ENCODE results near the gene EHMT1.
"Not testable (repeated sequence)": the region's sequence is repeated elsewhere in the genome, so short reads cannot be mapped to it uniquely, and the experiment has no call there.

Gene EHMT1

GRCh38 chr9:137726336-137726735 lies 107.5 kb downstream of the EHMT1 start:
- H3K27ac Mint-ChIP-seq; H3K4me3 Mint-ChIP-seq; H3K9me3 Mint-ChIP-seq; ATAC-seq; DNase-seq (ENCODE audit: low spot score in 2 of 2): not testable (repeated sequence)
- Mint-ChIP-seq H3K36me3 (peaks cover 67% of the 10 kb centered on the region), H3K4me1 (peaks cover 58% of the 10 kb centered on the region)

- ATAC-seq, result no peak
- Mint-ChIP-seq H3K9me3 (peaks cover 4% of the 10 kb centered on the region), H3K4me3 (no peak overlapping the region), H3K27ac (no peak overlapping the region), H3K4me1 (peaks cover 54% of the 10 kb centered on the region), H3K36me3 (peaks cover 66% of the 10 kb centered on the region)
- DNase-seq (ENCODE audit: low spot score in 2 of 2), result no peak
Measured at GRCh38 chr9:137726764-137727163, 108.0 kb downstream of the EHMT1 start.

- peaks cover 4% of the 10 kb centered on the region for H3K9me3 Mint-ChIP-seq
Measured at GRCh38 chr9:137727716-137728115, 108.9 kb downstream of the EHMT1 start.

GRCh38 chr9:137728444-137729311 lies 109.9 kb downstream of the EHMT1 start:
- peaks cover 39% of the 10 kb centered on the region for H3K4me1 Mint-ChIP-seq
- H3K27ac Mint-ChIP-seq, result peak overlapping the region; percentile 61
- peaks cover 82% of the 10 kb centered on the region for H3K36me3 Mint-ChIP-seq
- no peak for ATAC-seq
- H3K9me3 Mint-ChIP-seq, result peaks cover 4% of the 10 kb centered on the region
- no peak overlapping the region for H3K4me3 Mint-ChIP-seq
- DNase-seq (ENCODE audit: low spot score in 2 of 2), result no peak

More at GRCh38 chr9:137727716-137728115, 108.9 kb downstream of the EHMT1 start:
- no peak for ATAC-seq
- DNase-seq (ENCODE audit: low spot score in 2 of 2), result no peak
- H3K4me1 Mint-ChIP-seq, result peaks cover 45% of the 10 kb centered on the region
- no peak overlapping the region for H3K4me3 Mint-ChIP-seq
- no peak overlapping the region for H3K27ac Mint-ChIP-seq
- H3K36me3 Mint-ChIP-seq, result peaks cover 72% of the 10 kb centered on the region

GRCh38 chr9:137731216-137731946 lies 112.6 kb downstream of the EHMT1 start:
- ATAC-seq (no peak), DNase-seq (ENCODE audit: low spot score in 2 of 2) (no peak)
- Mint-ChIP-seq H3K9me3 (peaks cover 5% of the 10 kb centered on the region), H3K4me3 (no peak overlapping the region), H3K27ac (no peak overlapping the region), H3K4me1 (peaks cover 20% of the 10 kb centered on the region), H3K36me3 (peaks cover 75% of the 10 kb centered on the region)

GRCh38 chr9:137731947-137732813 lies 113.4 kb downstream of the EHMT1 start:
- Mint-ChIP-seq H3K27ac (no peak overlapping the region), H3K4me3 (no peak overlapping the region), H3K9me3 (peaks cover 5% of the 10 kb centered on the region), H3K4me1 (peaks cover 20% of the 10 kb centered on the region), H3K36me3 (peaks cover 68% of the 10 kb centered on the region)
- DNase-seq (ENCODE audit: low spot score in 2 of 2), result no peak
- no peak for ATAC-seq

- peaks cover 66% of the 10 kb centered on the region for H3K36me3 Mint-ChIP-seq
Measured at GRCh38 chr9:137733429-137733828, 114.6 kb downstream of the EHMT1 start.

GRCh38 chr9:137734181-137734580 lies 115.4 kb downstream of the EHMT1 start:
- H3K9me3 Mint-ChIP-seq, result peaks cover 5% of the 10 kb centered on the region
- H3K4me1 Mint-ChIP-seq, result peaks cover 19% of the 10 kb centered on the region
- ATAC-seq (no peak), DNase-seq (ENCODE audit: low spot score in 2 of 2) (no peak)
- H3K27ac Mint-ChIP-seq, result no peak overlapping the region
- H3K4me3 Mint-ChIP-seq, result no peak overlapping the region
- peaks cover 58% of the 10 kb centered on the region for H3K36me3 Mint-ChIP-seq

More at GRCh38 chr9:137733429-137733828, 114.6 kb downstream of the EHMT1 start:
- H3K4me3 Mint-ChIP-seq, result no peak overlapping the region
- peaks cover 5% of the 10 kb centered on the region for H3K9me3 Mint-ChIP-seq
- no peak overlapping the region for H3K27ac Mint-ChIP-seq
- DNase-seq (ENCODE audit: low spot score in 2 of 2), result no peak
- peaks cover 15% of the 10 kb centered on the region for H3K4me1 Mint-ChIP-seq
- no peak for ATAC-seq

GRCh38 chr9:137738182-137738696 lies 119.4 kb downstream of the EHMT1 start:
- ATAC-seq; H3K4me3 Mint-ChIP-seq; H3K9me3 Mint-ChIP-seq; DNase-seq (ENCODE audit: low spot score in 2 of 2): not testable (repeated sequence)
- Mint-ChIP-seq H3K4me1 (peaks cover 19% of the 10 kb centered on the region), H3K36me3 (peaks cover 26% of the 10 kb centered on the region), H3K27ac (peak overlapping the region; percentile 70)

- Mint-ChIP-seq H3K4me1 (peaks cover 19% of the 10 kb centered on the region), H3K4me3 (no peak overlapping the region), H3K27ac (peak overlapping the region; percentile 70), H3K36me3 (peaks cover 26% of the 10 kb centered on the region), H3K9me3 (peaks cover 5% of the 10 kb centered on the region)
- ATAC-seq (no peak), DNase-seq (ENCODE audit: low spot score in 2 of 2) (no peak)
Measured at GRCh38 chr9:137738703-137739102, 119.9 kb downstream of the EHMT1 start.

- peaks cover 32% of the 10 kb centered on the region for H3K36me3 Mint-ChIP-seq
- peaks cover 16% of the 10 kb centered on the region for H3K4me1 Mint-ChIP-seq
- DNase-seq (ENCODE audit: low spot score in 2 of 2), result no peak
- no peaks in the 10 kb centered on the region for H3K9me3 Mint-ChIP-seq
- H3K4me3 Mint-ChIP-seq, result no peak overlapping the region
- H3K27ac Mint-ChIP-seq, result peak overlapping the region; percentile 48
- ATAC-seq, result no peak
Measured at GRCh38 chr9:137739371-137740309, 120.8 kb downstream of the EHMT1 start.

- Mint-ChIP-seq H3K9me3 (no peaks in the 10 kb centered on the region), H3K4me3 (no peak overlapping the region), H3K4me1 (peaks cover 20% of the 10 kb centered on the region), H3K27ac (peak overlapping the region; percentile 48), H3K36me3 (peaks cover 39% of the 10 kb centered on the region)
- DNase-seq (ENCODE audit: low spot score in 2 of 2) (no peak), ATAC-seq (no peak)
Measured at GRCh38 chr9:137740312-137740711, 121.5 kb downstream of the EHMT1 start.

GRCh38 chr9:137741330-137741729 lies 122.5 kb downstream of the EHMT1 start:
- H3K27ac Mint-ChIP-seq, result no peak overlapping the region
- H3K9me3 Mint-ChIP-seq, result no peaks in the 10 kb centered on the region
- H3K36me3 Mint-ChIP-seq, result peaks cover 49% of the 10 kb centered on the region
- peaks cover 28% of the 10 kb centered on the region for H3K4me1 Mint-ChIP-seq
- DNase-seq (ENCODE audit: low spot score in 2 of 2), result no peak
- H3K4me3 Mint-ChIP-seq, result no peak overlapping the region
- no peak for ATAC-seq

GRCh38 chr9:137742698-137743097 lies 123.9 kb downstream of the EHMT1 start:
- no peaks in the 10 kb centered on the region for H3K9me3 Mint-ChIP-seq
- ATAC-seq, result no peak
- peak overlapping the region; percentile 74 for H3K27ac Mint-ChIP-seq
- H3K4me3 Mint-ChIP-seq, result no peak overlapping the region
- H3K4me1 Mint-ChIP-seq, result peaks cover 28% of the 10 kb centered on the region
- peaks cover 58% of the 10 kb centered on the region for H3K36me3 Mint-ChIP-seq
- no peak for DNase-seq (ENCODE audit: low spot score in 2 of 2)
